Lower leg skin (tissue), 4 donors: ENCODE results near the gene TULP4. TPM values are rescaled to one million over a fixed set of nuclear protein-coding genes. Genes with fewer than 3 reads are reported as not detected.

ENCODE experiments used
- DNase-seq, 2 donors: peaks; one replicate each; pipeline ENCODE4 v3.0.0-alpha.2; 2019; ENCODE audit warnings: low spot score in 2 of 2
- H3K4me3 ChIP-seq: fragments of 200-600 bp; sonication (generic); 2 replicates; pipeline ENCODE4 v1.5.1; 2017; ENCODE audit warnings: mild to moderate bottlenecking, low read depth; ENCODE audit not compliant: poor library complexity, severe bottlenecking
- POLR2A ChIP-seq, 2 donors: fragments of 450-650 bp; IDR thresholded peaks; one replicate each; pipeline ENCODE4 v1.6.1; 2016 to 2017; ENCODE audit warnings: antibody characterized with exemption in 2 of 2, mild to moderate bottlenecking in 1 of 2, moderate library complexity in 1 of 2
- WGBS, 2 donors: methylation state at CpG; one replicate each; pipeline ENCODE4 v1.1.5; 2018; 5-methylcytosine and 5-hydroxymethylcytosine counted together
- intact Hi-C: fragments of 100-400 bp; cut with DNase I; formaldehyde crosslinking; loops from one replicate; pipeline ENCODE4 v1.15.0; 2023; ENCODE audit warnings: low total_unique reads
- total RNA-seq, 4 donors: library from RNA; depleted of rRNA; stranded (reverse); fragments of >200 nt; gene quantifications; one replicate each; pipeline ENCODE4 v1.1.0, GENCODE V29; 2016
- TF ChIP-seq, protein P1 (sequence below), 3 donors: fragments of 450-650 bp; IDR thresholded peaks; one replicate each; pipeline ENCODE4 v1.5.1; 2016; ENCODE audit warnings: antibody characterized with exemption in 3 of 3, mild to moderate bottlenecking in 3 of 3, moderate library complexity in 2 of 3

Gene TULP4
- total RNA-seq, 4 donors from 2014 or later, result 141 to 198 (median 148) TPM

- 95 to 98% methylated on average over 9 of the region's 9 CpGs for WGBS, 2 donors
These were observed 95.7 kb downstream of the TULP4 start for GRCh38 chr6:158408013-158408412.

DNA sequence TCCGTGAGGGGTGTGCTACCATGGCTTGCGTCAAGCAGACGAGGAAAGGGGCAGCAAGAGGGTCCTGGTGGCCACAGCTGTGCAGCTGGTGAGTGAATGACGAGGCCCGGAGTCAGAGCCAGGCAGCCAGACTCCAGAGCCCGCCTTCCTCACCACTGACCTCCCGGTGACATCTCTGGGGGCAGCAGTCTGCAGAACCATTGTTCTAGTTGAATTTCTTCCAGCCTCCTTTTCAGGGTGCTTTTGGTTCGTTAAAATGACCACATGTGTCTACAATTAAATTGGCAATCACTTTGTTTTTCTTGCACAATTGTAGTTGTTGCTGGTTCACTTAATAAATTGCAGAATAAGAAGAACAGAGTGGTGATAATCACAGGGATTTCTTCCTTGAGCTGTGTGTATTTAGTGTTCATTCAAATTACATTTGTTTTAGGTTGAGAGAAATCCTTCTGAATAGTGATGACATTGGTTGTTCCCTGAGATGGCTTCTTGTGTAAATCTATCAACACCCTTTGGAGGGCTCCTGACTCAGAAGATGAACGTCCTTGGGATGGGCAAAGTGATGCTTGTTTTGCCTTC is 96.4 kb downstream of the TULP4 start:
- no peak for DNase-seq
- 61 to 64% methylated on average over 9 of the region's 9 CpGs for WGBS, 2 donors
- TF ChIP-seq, protein P1, sequence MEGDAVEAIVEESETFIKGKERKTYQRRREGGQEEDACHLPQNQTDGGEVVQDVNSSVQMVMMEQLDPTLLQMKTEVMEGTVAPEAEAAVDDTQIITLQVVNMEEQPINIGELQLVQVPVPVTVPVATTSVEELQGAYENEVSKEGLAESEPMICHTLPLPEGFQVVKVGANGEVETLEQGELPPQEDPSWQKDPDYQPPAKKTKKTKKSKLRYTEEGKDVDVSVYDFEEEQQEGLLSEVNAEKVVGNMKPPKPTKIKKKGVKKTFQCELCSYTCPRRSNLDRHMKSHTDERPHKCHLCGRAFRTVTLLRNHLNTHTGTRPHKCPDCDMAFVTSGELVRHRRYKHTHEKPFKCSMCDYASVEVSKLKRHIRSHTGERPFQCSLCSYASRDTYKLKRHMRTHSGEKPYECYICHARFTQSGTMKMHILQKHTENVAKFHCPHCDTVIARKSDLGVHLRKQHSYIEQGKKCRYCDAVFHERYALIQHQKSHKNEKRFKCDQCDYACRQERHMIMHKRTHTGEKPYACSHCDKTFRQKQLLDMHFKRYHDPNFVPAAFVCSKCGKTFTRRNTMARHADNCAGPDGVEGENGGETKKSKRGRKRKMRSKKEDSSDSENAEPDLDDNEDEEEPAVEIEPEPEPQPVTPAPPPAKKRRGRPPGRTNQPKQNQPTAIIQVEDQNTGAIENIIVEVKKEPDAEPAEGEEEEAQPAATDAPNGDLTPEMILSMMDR (IDR thresholded peaks at IDR 0.05), result no peak
- TF ChIP-seq POLR2A (IDR thresholded peaks at IDR 0.05), result no peak
- intact Hi-C loops, result no loop called here
- H3K4me3 ChIP-seq, result no peak overlapping the region

More at GRCh38 chr6:158408013-158408412, 95.7 kb downstream of the TULP4 start:
- no peak for DNase-seq
- no peak overlapping the region for H3K4me3 ChIP-seq
- intact Hi-C loops, result no loop called here
- TF ChIP-seq, protein P1 (IDR thresholded peaks at IDR 0.05), result no peak
- TF ChIP-seq POLR2A (IDR thresholded peaks at IDR 0.05), result no peak

DNA sequence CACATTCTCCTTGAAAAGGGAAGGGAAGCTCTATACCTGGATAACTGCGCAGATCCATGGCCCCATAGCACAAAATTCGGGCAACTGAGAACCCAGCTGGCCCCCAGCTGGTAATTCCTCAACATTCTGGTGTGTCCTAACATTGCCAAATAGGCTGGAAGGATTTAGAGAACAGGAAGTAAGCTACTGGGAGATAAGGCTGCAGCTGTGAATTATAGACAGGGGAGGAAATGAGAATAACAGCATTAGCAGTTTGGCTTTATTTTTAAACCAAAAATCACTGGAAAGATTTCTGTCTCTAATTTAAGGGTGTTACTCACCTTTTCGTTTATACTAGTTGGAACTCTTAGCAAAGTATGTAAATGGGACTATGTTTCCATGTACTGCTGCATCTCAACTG is 97.2 kb downstream of the TULP4 start:
- TF ChIP-seq POLR2A (IDR thresholded peaks at IDR 0.05), result no peak
- TF ChIP-seq, protein P1 (IDR thresholded peaks at IDR 0.05), result no peak
- DNase-seq, result no peak
- intact Hi-C loops, result no loop called here
- 56 to 67% methylated on average over 3 of the region's 3 CpGs for WGBS, 2 donors
- no peak overlapping the region for H3K4me3 ChIP-seq

DNA sequence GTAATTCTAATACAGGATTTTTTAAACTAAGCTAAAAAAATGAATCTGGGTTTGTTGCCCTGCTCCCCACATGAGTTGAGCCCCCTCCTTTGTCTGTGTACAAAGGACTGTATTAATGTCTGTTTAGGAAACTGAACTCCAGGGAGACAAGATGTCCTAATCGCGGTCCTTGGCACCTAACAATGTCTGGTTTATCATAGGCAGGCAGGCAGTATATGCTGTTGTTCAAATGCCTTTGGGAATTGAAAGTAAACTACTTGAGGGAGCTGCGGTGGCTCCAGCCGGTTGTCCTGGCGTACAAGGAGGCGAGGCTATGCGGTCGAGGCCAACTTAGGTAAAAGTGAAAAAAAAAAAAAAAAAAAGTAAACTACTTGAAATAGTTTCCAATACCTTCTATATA is 98.5 kb downstream of the TULP4 start:
- WGBS, 2 donors, result 84 to 88% methylated on average over 8 of the region's 8 CpGs
- H3K4me3 ChIP-seq, result no peak overlapping the region
- no peak for TF ChIP-seq POLR2A (IDR thresholded peaks at IDR 0.05)
- intact Hi-C loops, result no loop called here
- DNase-seq, result no peak

GRCh38 chr6:158411998-158412397 is 99.7 kb downstream of the TULP4 start:
- TF ChIP-seq, protein P1 (IDR thresholded peaks at IDR 0.05), result no peak
- no peak for TF ChIP-seq POLR2A (IDR thresholded peaks at IDR 0.05)
- 74 to 78% methylated on average over 4 of the region's 4 CpGs for WGBS, 2 donors
- intact Hi-C loops, result no loop called here
- DNase-seq, result no peak
- H3K4me3 ChIP-seq, result no peak overlapping the region

DNA sequence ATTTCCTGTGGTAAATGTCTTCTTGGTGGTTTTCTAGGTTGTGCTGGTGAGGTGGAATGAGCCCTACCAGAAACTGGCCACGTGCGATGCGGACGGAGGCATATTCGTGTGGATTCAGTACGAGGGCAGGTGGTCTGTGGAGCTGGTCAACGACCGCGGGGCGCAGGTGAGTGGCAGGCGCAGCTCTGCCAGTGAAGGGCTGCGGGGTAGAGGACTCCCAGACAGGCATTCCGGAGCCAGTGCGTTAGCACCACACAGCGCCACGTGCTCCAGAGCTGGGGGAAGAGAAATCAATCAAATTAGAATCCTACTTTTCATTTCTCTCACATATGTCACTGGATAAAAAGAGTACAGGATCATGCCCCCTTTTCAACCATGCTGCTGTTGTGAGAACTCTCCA is 100.8 kb downstream of the TULP4 start:
- intact Hi-C loops, result no loop called here
- WGBS, 2 donors, result 96% methylated on average over 16 of the region's 16 CpGs
- no peak overlapping the region for H3K4me3 ChIP-seq
- no peak for DNase-seq
- no peak for TF ChIP-seq POLR2A (IDR thresholded peaks at IDR 0.05)
- TF ChIP-seq, protein P1 (IDR thresholded peaks at IDR 0.05), result no peak
